ENCODE measurements around the gene TRIOBP. TPM values are rescaled to one million over a fixed set of nuclear protein-coding genes. Genes with fewer than 3 reads are reported as not detected.

Gene TRIOBP
- total and polyA plus RNA-seq, 2 of the 13 experiments (the other 11 are each of a cell fraction or from before 2014, with no cell fraction given) = 6.1 to 15.4 TPM

GRCh38 chr22:37803639-37804351 is 106.9 kb downstream of the TRIOBP start (continued):
- TF ChIP-seq ZNF878 (CRISPR knock-in tag; IDR thresholded peaks at IDR 0.05) (no peak), THAP11 (CRISPR knock-in tag; IDR thresholded peaks at IDR 0.05) (no peak), HOXA7 (CRISPR knock-in tag; IDR thresholded peaks at IDR 0.05) (no peak), ZNF691 (CRISPR knock-in tag; IDR thresholded peaks at IDR 0.05; ENCODE audit: borderline replicate concordance, low read depth) (no peak), HBP1 (CRISPR knock-in tag; IDR thresholded peaks at IDR 0.05; ENCODE audit: low read depth) (no peak), PHF20 (CRISPR knock-in tag; IDR thresholded peaks at IDR 0.05) (no peak), NFE2 (CRISPR knock-in tag; IDR thresholded peaks at IDR 0.05) (no peak), KLF15 (CRISPR knock-in tag; IDR thresholded peaks at IDR 0.05; ENCODE audit: borderline replicate concordance) (no peak), FOSL2 (CRISPR knock-in tag; IDR thresholded peaks at IDR 0.05) (no peak), ZNF503 (CRISPR knock-in tag; IDR thresholded peaks at IDR 0.05) (no peak), ZNF784 (CRISPR knock-in tag; IDR thresholded peaks at IDR 0.05; ENCODE audit: borderline replicate concordance) (no peak), TMF1 (CRISPR knock-in tag; IDR thresholded peaks at IDR 0.05; ENCODE audit: low read depth) (no peak), ZNF879 (CRISPR knock-in tag; IDR thresholded peaks at IDR 0.05) (no peak), MYPOP (CRISPR knock-in tag; IDR thresholded peaks at IDR 0.05) (no peak), GABPA (IDR thresholded peaks at IDR 0.05; ENCODE audit: low read depth, low read length) (no peak), GABPA (CRISPR knock-in tag; IDR thresholded peaks at IDR 0.05; ENCODE audit: low read depth) (no peak), CBX5 (CRISPR knock-in tag; IDR thresholded peaks at IDR 0.05; ENCODE audit: borderline replicate concordance) (no peak), ZNF567 (CRISPR knock-in tag; IDR thresholded peaks at IDR 0.05; ENCODE audit: borderline replicate concordance) (no peak), GRHL1 (CRISPR knock-in tag; conservative IDR thresholded peaks at IDR 0.05) (no peak), ZNF773 (CRISPR knock-in tag; IDR thresholded peaks at IDR 0.05; ENCODE audit: borderline replicate concordance) (no peak; the same call in 1 of the 2 replicates)
